SK-N-MC (cell line): Measurements from ENCODE around the gene ZDHHC19.
"Not testable (repeated sequence)": the region's sequence is repeated elsewhere in the genome, so short reads cannot be mapped to it uniquely, and the experiment has no call there.

Experiments
- DNase-seq: peaks from one replicate; pipeline ENCODE4 v3.0.0-alpha.2; 2011; ENCODE audit warnings: low read depth, low spot score
- H3K27ac ChIP-seq: fragments of 200-600 bp; sonication (generic); 2 replicates; pipeline ENCODE4 v1.5.1; 2016; ENCODE audit warnings: mixed run types
- H3K36me3 ChIP-seq: fragments of 200-600 bp; sonication (generic); 2 replicates; pipeline ENCODE4 v1.6.1; 2017; ENCODE audit warnings: antibody characterized with exemption, low read length, mixed read lengths; ENCODE audit not compliant: insufficient read depth
- H3K4me3 ChIP-seq: fragments of 200-600 bp; sonication (generic); 2 replicates; pipeline ENCODE4 v1.5.1; 2016
- H3K9ac ChIP-seq: fragments of 200-600 bp; sonication (generic); 2 replicates; pipeline ENCODE4 v1.8.0; 2017; ENCODE audit warnings: mixed run types, mixed read lengths; ENCODE audit not compliant: insufficient read length
- H3K9me3 ChIP-seq: fragments of 200-600 bp; sonication (generic); 2 replicates; pipeline ENCODE4 v1.6.1; 2017; ENCODE audit warnings: low read depth, mild to moderate bottlenecking, antibody characterized with exemption, low read length, moderate library complexity, mixed read lengths
- EZH2 ChIP-seq: fragments of 200-600 bp; sonication (generic); IDR thresholded peaks from one replicate; pipeline ENCODE4 v1.6.1; 2017; ENCODE audit warnings: antibody characterized with exemption
- FOXP2 ChIP-seq: optimal IDR thresholded peaks from 2 replicates; pipeline ENCODE3; 2011; ENCODE audit warnings: mild to moderate bottlenecking, moderate library complexity; ENCODE audit not compliant: insufficient read depth; ENCODE audit errors: extremely low read length, control extremely low read depth
- POLR2AphosphoS5 ChIP-seq: IDR thresholded peaks from 2 replicates; pipeline ENCODE4 v1.6.1; 2012; ENCODE audit warnings: mild to moderate bottlenecking, low read depth, low read length, borderline replicate concordance

Gene ZDHHC19

DNA sequence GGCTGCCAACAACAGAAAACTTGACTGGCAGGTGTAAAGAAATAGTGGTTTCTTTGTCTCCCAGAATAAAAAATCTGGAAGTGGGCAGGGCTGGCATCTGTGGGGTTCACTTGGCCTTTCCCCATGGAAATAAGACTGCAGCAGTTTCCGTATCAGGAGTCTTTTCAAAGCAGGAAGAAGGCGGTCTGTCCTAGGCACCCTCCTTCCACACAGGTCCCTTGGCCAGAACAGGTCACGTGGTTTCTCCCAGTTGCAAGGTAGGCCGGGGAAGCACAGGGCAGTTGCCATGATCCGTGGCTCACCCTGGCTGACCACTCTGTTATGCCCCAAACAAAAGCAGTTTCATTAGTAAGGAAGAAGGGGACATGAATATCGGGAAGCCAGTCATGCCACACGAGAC, 45.4 kb downstream of the ZDHHC19 start:
- Histone ChIP-seq H3K9ac (no peak overlapping the region), H3K4me3 (no peak overlapping the region), H3K9me3 (no peaks in the 10 kb centered on the region), H3K27ac (no peak overlapping the region), H3K36me3 (no peaks in the 10 kb centered on the region)
- DNase-seq: no peak
- TF ChIP-seq FOXP2: no peak
- TF ChIP-seq POLR2AphosphoS5: no peak
- TF ChIP-seq EZH2: no peak

DNA sequence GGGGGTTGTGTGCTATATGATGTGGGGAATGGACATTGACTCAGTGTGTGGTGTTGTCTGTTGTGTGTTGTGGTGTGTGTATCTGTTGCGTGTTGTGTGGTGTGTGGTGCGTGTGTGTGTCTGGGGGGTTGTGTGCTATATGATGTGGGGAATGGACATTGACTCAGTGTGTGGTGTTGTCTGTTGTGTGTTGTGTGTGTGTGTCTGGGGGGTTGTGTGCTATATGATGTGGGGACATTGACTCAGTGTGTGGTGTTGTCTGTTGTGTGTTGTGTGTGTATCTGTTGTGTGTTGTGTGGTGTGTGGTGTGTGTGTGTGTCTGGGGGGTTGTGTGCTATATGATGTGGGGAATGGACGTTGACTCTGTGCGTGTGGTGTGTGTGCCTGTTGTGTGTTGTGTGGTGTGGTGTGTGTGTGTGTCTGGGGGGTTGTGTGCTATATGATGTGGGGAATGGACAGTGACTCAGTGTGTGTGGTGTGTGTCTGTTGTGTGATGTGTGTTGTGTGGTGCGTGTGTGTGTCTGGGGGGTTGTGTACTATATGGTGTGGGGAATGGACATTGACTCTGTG, 46.1 kb downstream of the ZDHHC19 start:
- not testable (repeated sequence) for H3K4me3 ChIP-seq, H3K9me3 ChIP-seq, H3K36me3 ChIP-seq, H3K27ac ChIP-seq, DNase-seq, H3K9ac ChIP-seq

DNA sequence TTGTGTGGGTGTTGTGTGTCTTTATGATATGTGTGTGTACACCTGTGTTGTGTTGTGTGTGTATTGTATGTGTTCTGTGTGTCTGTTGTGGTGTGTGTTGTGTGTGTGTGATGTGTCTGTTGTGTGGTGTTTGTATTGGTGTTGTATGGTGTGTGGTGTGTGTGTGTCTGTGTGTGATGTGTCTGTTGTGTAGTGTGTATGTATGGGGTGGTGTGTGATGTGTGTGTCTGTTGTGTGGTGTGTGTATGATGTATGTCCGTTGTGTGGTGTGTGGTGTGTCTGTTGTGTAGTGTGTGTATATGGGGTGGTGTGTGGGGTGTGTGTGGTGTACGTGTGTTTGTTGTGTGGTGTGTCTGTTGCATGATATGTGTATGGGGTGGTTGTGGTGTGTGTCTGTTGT, 46.6 kb downstream of the ZDHHC19 start:
- Histone ChIP-seq H3K4me3 (no peak overlapping the region), H3K36me3 (no peaks in the 10 kb centered on the region), H3K9ac (no peak overlapping the region), H3K9me3 (no peaks in the 10 kb centered on the region), H3K27ac (no peak overlapping the region)
- no peak for DNase-seq
- TF ChIP-seq EZH2 (no peak), POLR2AphosphoS5 (no peak), FOXP2 (no peak)

DNA sequence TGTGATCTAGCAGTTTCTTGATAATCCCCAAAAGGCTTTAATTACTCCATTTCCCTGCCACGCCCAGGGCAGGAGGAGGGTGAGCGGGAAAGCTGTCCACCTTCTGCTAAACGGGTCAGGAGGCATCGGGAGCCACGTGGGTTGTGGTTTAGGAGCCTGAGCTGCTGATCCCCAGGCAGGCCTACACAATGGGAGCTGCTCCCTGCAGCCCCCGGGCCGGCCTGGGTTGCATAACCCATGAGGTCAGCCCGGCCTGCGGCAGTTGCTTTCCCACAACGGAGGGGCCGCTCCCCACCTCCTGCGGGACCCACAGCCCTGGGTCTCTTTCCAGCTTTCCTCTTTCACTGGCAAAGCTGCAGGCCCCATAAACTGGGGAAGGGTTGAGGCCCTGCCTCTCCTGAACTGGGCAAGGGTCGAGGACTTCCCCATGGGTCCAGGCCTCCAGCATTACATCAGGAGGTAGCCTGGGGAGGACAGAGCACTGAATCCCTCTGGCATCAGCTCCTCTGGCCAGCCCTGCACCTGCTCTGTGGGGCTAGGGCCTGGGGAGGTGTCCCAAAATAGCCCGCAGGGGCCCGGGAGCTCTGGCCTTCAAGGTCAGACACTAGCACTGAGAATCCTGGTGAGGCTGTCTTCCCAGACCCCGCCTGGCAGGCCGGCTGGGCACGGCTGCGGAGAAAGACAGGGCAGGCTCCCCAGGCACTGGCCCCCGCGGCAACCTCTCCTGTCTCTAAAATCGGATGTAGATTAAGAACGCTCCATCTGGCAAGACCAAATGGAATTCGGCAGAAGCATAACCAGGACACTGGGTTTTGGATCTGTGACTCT, 47.3 kb downstream of the ZDHHC19 start:
- TF ChIP-seq POLR2AphosphoS5: no peak
- no peak for TF ChIP-seq FOXP2
- TF ChIP-seq EZH2: no peak
- Histone ChIP-seq H3K9ac (no peak overlapping the region), H3K27ac (no peak overlapping the region), H3K4me3 (no peak overlapping the region), H3K36me3 (no peaks in the 10 kb centered on the region), H3K9me3 (no peaks in the 10 kb centered on the region)
- no peak for DNase-seq

DNA sequence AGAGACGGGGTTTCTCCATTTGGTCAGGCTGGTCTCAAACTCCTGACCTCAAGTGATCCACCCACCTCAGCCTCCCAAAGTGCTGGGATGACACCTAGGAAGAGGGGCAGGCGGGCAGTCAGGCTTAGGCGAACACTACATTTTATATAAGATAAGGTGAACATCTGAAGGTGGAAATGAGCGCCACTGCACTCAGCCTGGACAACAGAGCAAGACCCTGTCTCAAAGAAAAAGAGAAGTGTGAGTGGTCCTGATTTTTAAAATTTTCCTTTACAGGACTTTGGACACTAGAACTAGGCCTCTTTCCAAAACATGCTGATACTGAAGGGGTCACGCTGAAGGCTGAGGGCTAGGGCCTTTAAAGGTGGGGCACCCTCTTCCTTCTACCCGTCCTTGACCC, 48.0 kb downstream of the ZDHHC19 start:
- Histone ChIP-seq H3K9me3 (no peaks in the 10 kb centered on the region), H3K36me3 (no peaks in the 10 kb centered on the region), H3K4me3 (no peak overlapping the region), H3K27ac (no peak overlapping the region), H3K9ac (no peak overlapping the region)
- DNase-seq: no peak
- no peak for TF ChIP-seq EZH2
- no peak for TF ChIP-seq POLR2AphosphoS5
- TF ChIP-seq FOXP2: no peak

DNA sequence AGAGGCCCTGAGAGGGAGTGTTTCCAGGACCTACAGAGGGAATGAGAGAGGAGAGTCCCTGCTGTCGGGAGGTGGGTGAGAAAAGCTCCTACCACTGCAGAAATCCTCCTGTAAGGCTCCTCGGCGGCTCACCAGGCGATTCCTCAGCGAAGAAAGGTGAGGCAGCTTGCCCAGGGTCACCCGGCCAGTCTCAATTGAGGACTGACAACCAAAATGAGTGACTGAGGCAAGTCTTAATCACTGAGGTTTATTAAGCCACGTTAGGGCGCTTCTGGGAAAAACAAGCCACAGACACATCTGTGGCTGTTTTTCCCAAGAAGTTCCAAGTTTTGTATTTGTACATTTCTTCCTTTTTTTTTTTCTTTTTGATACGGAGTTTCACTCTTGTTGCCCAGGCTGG, 48.5 kb downstream of the ZDHHC19 start:
- Histone ChIP-seq H3K4me3 (no peak overlapping the region), H3K27ac (no peak overlapping the region), H3K9ac (no peak overlapping the region), H3K9me3 (no peaks in the 10 kb centered on the region), H3K36me3 (no peaks in the 10 kb centered on the region)
- no peak for TF ChIP-seq EZH2
- no peak for TF ChIP-seq POLR2AphosphoS5
- no peak for TF ChIP-seq FOXP2
- no peak for DNase-seq

DNA sequence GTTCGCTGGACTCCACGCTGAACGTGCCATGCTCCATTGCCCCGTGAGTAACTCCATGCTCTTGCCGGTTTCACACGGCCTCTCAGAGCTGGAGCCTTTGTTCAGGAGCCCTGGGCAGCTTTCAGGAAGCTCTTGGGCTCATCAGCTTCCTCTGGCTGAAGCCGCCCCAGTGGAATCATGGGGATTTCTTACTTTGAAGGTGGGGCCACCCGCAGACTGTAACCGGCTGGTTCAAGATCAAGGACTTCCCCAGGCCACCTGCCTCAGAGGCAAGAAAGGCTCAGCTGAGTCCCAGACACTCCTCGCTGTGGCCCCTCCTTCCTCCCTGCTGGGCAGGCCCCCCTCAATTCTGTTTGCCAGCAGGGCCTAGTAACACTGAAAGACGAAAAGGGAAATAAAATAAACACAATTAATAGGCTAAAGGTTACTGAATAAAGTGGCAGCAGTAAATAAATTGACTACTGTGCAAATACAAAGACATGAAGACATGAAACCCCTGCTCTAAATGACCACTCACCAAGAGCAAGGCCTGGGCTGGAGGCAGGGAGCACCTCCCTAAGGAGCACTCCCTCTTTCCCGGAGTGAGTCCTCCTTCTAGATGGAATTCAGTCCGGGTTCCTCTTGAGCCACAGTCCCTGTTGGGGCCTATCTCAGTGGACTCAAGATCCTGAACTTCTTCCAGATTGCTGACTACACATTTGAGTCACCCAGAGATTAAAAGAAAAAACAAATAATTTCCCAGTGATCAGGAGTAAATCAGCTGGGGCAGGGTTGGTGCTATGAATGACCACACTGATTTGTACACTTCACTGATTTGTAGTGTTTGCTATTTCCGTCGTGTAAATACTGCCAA, 51.0 kb downstream of the ZDHHC19 start:
- no peak for TF ChIP-seq EZH2
- no peak for TF ChIP-seq FOXP2
- no peak for TF ChIP-seq POLR2AphosphoS5
- no peak overlapping the region for H3K27ac ChIP-seq
- H3K9ac ChIP-seq: no peak overlapping the region
- no peak overlapping the region for H3K4me3 ChIP-seq
- H3K9me3 ChIP-seq: no peaks in the 10 kb centered on the region
- H3K36me3 ChIP-seq: no peaks in the 10 kb centered on the region
- DNase-seq: no peak

DNA sequence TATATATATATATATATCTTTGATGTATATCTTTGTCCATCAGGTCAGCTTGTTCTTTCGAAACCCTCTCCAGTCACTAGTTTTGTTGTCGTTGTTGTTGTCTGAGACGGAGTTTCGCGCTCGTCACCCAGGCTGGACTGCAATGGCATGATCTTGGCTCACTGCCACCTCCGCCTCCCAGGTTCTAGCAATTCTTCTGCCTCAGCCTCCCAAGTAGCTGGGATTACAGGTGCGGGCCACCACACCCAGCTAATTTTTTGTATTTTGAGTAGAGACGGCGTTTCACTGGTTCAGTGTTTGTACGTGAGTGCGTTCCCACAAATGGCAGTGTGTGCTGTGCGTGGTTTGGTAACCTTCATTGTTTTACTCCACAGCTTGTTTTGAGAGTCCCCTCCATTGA, 51.7 kb downstream of the ZDHHC19 start:
- Histone ChIP-seq H3K9ac (no peak overlapping the region), H3K27ac (no peak overlapping the region)
- TF ChIP-seq POLR2AphosphoS5 (no peak), FOXP2 (no peak), EZH2 (no peak)

DNA sequence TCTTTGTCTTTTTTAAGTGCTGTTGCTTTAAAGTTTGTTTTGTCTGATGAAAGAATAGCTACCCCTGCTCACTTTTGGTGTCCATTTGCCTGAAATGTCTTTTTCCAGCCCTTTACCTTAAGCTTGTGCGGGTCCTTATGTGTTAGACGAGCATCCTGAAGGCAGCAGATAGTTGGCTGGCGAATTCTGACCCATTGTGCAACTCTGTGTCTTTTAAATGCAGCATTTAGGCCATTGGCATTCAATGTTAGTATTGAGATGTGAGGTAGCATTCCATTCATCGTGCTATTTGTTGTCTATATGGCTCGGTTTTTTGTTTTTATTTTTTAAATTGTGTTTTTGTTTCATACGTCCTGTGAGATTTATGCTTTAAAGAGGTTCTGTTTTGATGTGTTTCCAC, 55.0 kb downstream of the ZDHHC19 start:
- Histone ChIP-seq H3K9ac (no peak overlapping the region), H3K27ac (no peak overlapping the region), H3K36me3 (no peaks in the 10 kb centered on the region), H3K4me3 (no peak overlapping the region), H3K9me3 (no peaks in the 10 kb centered on the region)
- TF ChIP-seq FOXP2: no peak
- TF ChIP-seq EZH2: no peak
- no peak for TF ChIP-seq POLR2AphosphoS5
- no peak for DNase-seq

More for the DNA sequence above, 51.7 kb downstream of the ZDHHC19 start:
- no peaks in the 10 kb centered on the region for H3K9me3 ChIP-seq
- H3K4me3 ChIP-seq: no peak overlapping the region
- H3K36me3 ChIP-seq: no peaks in the 10 kb centered on the region
- DNase-seq: no peak
